DOHH2 (cell line): ENCODE measurements around the gene TM4SF4.

Source experiments
- EZH2phosphoT487 ChIP-seq: fragments of 200-600 bp; sonication (generic); IDR thresholded peaks from 2 replicates; pipeline ENCODE4 v1.6.1; 2017; ENCODE audit warnings: borderline replicate concordance, mild to moderate bottlenecking, antibody characterized with exemption, low read length, moderate library complexity, mixed read lengths
- TF ChIP-seq, protein P1 (sequence below): fragments of 200-600 bp; sonication (generic); IDR thresholded peaks from one replicate; pipeline ENCODE4 v1.5.1; 2014; ENCODE audit warnings: antibody characterized with exemption, mild to moderate bottlenecking, low read depth, low read length; ENCODE audit not compliant: poor library complexity, severe bottlenecking

DNA sequence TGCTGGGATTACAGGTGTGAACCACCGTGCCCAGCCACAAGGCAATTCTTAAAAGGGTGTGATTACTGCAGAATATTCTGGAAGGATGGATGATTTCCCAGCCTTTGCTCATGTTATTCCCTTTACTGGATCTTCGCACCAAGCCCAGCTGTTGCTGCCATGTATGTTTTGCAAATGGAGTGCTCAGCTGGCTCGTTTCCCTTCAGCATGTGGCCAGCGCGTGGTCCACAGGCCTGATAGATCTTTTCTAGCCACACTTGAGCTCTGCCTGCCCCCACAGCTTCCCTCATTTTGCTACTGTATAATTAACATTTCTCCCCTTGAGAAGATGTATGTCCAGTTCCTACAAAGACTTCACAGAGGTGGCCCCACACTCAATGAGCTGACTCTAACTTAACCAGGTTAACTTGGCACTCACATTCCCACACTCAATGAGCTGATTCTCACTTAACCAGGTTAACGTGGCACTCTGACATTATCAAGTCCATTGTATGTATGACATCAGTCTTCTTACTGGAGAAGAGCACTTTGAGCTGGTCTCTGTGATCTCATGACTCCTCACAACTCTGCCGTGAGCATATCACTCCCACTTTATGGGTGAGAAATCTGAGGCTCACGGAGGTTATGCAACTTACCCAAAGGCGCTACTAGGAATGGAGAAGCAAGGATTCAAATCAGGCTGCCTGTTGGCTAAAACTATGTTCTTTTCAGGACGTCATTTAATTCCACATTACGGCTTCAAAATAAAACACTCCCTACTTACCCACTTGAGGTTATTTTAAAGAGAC lies 49.2 kb downstream of the TM4SF4 start:
- TF ChIP-seq, protein P1, sequence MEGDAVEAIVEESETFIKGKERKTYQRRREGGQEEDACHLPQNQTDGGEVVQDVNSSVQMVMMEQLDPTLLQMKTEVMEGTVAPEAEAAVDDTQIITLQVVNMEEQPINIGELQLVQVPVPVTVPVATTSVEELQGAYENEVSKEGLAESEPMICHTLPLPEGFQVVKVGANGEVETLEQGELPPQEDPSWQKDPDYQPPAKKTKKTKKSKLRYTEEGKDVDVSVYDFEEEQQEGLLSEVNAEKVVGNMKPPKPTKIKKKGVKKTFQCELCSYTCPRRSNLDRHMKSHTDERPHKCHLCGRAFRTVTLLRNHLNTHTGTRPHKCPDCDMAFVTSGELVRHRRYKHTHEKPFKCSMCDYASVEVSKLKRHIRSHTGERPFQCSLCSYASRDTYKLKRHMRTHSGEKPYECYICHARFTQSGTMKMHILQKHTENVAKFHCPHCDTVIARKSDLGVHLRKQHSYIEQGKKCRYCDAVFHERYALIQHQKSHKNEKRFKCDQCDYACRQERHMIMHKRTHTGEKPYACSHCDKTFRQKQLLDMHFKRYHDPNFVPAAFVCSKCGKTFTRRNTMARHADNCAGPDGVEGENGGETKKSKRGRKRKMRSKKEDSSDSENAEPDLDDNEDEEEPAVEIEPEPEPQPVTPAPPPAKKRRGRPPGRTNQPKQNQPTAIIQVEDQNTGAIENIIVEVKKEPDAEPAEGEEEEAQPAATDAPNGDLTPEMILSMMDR = no peak
- TF ChIP-seq EZH2phosphoT487 = no peak
